ENCODE results near the gene SLC6A12. TPM values are rescaled to one million over a fixed set of nuclear protein-coding genes. Genes with fewer than 3 reads are reported as not detected.
A peak's percentile ranks its signal among the peaks of the same experiment; 100 is the strongest.
"Not testable (repeated sequence)": the region's sequence is repeated elsewhere in the genome, so short reads cannot be mapped to it uniquely, and the experiment has no call there.

SLC6A12 gene
- total RNA-seq, 2 donors from 2014 or later = not detected

DNA sequence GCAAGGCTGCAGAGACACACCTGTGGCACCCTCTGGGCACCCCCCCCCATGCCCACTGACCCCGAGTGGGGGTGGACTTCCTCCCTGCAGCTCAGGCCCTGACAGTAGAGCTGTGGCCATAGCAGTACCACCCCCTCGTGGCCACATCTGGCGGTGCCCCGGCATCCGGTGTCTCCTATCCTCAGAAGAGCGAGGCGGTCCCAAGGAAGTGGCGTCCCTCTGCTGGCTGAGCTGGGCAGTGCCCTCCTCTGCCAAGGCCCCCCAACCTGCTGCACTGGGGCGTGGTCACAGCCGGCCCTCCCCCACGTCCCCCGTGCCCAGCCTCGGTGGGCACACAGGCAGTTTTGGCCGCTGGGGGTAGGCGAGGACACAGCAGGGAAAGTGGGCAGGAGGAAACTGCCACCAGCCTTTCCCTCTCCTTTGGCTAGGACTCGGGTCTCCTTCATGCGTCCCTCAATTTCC, 6.0 kb upstream of the SLC6A12 start:
- Mint-ChIP-seq H3K4me1 (no peaks in the 10 kb centered on the region), H3K4me3 (no peak overlapping the region), H3K36me3 (ENCODE audit: low read depth) (peaks cover 2% of the 10 kb centered on the region), H3K27me3 (peaks cover 48% of the 10 kb centered on the region), H3K27ac (no peak overlapping the region)
- no peaks in the 10 kb centered on the region for H3K9me3 ChIP-seq (ENCODE audit: control insufficient read depth, low read length, poor library complexity, severe bottlenecking)
- DNase-seq (peak in 1 of 3 donors; percentile 12), ATAC-seq (peak; percentile 78)

DNA sequence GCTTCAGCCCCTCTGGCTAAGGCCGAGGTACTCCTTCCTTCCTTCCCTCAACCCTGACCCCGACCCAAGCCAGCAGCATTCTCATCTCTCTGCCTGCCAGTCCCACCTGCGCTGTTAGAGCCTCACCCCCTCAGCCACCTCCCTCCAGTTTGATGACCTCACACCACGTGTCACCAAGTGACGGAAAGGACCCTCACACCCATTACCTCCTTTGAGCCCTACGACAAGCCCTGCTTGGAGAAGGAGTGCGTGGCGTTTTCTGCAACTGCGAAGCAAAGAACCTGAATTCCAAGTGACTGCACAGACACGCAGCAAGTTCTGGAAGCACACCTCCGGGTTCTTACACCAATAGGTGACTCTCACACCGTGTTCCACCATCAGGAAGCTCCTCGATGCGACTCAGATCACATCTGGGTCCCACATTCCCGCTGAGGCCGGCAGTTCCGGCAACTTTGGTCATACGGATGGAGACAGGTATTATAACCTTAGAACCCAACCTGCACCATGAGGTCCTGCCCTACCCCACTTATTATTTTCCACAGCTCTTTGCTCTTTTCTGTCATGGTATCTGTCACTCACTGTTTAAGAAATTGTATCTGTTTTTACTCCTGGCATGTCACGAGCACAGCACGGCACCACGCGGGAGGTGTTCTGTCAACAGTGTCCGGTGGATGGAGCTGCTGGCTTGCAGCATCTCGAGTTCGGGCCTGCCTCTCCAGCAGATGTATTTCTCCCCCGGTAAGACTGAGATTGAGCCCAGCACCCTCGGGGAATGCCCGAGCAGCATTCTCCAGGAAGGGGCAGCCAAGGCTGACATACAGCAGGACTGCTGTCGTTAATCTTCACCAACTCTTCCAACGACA, 5.0 kb upstream of the SLC6A12 start:
- H3K36me3 Mint-ChIP-seq (ENCODE audit: low read depth) = peaks cover 2% of the 10 kb centered on the region
- no peak overlapping the region for H3K4me3 Mint-ChIP-seq
- DNase-seq (no peak), ATAC-seq (no peak)
- H3K27ac Mint-ChIP-seq = no peak overlapping the region
- H3K27me3 Mint-ChIP-seq = peaks cover 50% of the 10 kb centered on the region
- no peaks in the 10 kb centered on the region for H3K4me1 Mint-ChIP-seq
- no peaks in the 10 kb centered on the region for H3K9me3 ChIP-seq (ENCODE audit: control insufficient read depth, low read length, poor library complexity, severe bottlenecking)

DNA sequence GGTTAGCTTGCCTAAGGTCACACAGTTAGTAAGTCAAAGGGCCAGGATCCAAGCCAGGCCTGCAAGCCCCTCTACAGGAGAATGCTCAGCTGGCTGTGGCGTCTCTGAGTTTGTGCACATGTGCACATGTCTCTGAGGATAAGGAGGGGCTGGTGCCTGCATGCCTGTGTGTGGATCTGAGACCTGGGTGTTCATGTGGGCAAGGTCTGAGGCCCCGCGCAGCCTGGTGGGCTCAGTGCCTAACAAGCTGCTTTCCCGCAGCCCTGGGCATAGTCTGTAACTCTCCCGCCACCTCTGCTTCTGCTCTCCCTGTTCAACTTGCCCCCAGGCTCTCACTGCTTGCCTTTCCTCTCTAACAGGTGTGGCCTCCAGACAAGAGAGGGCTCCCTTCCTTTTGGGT, 4.3 kb upstream of the SLC6A12 start:
- Mint-ChIP-seq H3K36me3 (ENCODE audit: low read depth) (peaks cover 2% of the 10 kb centered on the region), H3K27me3 (peaks cover 57% of the 10 kb centered on the region), H3K4me3 (no peak overlapping the region), H3K27ac (no peak overlapping the region), H3K4me1 (peaks cover 2% of the 10 kb centered on the region)
- H3K9me3 ChIP-seq (ENCODE audit: control insufficient read depth, low read length, poor library complexity, severe bottlenecking) = no peaks in the 10 kb centered on the region
- DNase-seq = no peak
- no peak for ATAC-seq

DNA sequence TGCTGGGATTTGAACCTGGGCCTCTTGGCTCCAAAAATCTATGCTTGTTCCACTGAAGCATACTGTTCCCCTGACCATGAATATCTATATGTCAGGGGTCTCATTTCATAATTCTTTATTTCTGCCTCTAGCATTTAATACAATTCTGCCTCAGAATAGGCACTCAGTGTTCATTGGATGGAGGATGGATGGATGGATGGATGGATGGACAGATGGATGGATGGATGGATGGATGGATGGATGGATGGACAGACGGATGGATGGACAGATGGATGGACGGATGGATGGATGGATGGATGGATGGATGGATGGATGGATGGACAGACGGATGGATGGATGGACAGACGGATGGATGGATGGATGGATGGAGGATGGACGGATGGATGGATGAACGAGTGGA, 3.1 kb upstream of the SLC6A12 start:
- H3K27ac Mint-ChIP-seq; H3K36me3 Mint-ChIP-seq (ENCODE audit: low read depth); ATAC-seq; H3K4me1 Mint-ChIP-seq; H3K4me3 Mint-ChIP-seq; H3K9me3 ChIP-seq (ENCODE audit: control insufficient read depth, low read length, poor library complexity, severe bottlenecking); DNase-seq: not testable (repeated sequence)
- peaks cover 55% of the 10 kb centered on the region for H3K27me3 Mint-ChIP-seq

DNA sequence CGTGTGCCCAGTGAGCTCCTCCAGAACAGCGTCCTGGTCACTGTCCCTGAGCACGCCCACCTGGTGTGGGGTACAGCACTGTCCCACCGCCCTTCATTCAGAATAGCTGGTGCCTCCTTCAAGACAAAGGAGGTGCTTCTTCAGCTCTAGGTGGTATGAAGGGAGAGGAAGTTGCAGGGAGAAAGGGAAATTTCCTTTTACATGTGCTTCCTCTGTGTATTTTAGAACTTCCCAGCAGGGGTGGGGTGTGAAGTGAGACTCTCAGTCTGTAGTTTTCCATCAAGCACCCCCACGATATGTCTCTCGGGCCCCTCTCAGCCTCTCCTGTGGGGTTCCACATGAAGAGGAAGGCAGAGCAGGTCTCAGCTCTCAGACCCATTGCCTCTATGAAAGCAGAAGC, 1.2 kb upstream of the SLC6A12 start:
- no peak overlapping the region for H3K27ac Mint-ChIP-seq

DNA sequence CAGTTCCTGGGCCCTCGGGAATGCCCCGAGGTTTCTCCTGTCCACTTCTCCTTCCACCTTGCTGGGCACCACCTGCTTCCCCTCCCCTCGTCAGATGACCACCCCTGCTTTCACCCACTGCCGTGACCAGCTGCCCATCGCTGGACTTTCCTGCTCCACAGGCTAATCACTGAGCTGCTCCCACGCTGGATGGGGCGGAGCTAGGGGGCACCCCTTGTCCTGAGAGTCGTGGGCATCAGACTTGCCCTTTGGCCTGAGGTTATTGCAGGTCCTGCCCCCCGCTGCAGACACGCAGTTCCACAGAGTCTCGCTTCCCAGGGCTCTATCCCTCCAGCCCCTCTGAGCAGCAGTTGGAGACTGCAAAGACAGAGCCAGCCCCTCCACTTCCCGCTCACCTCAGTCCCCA, 427 bp downstream of the SLC6A12 start:
- ATAC-seq = no peak
- H3K9me3 ChIP-seq (ENCODE audit: control insufficient read depth, low read length, poor library complexity, severe bottlenecking) = no peaks in the 10 kb centered on the region
- H3K27me3 Mint-ChIP-seq = peaks cover 71% of the 10 kb centered on the region

More for the DNA sequence above, 1.2 kb upstream of the SLC6A12 start:
- Mint-ChIP-seq H3K27me3 (peaks cover 64% of the 10 kb centered on the region), H3K4me3 (no peak overlapping the region), H3K36me3 (ENCODE audit: low read depth) (peaks cover 4% of the 10 kb centered on the region), H3K4me1 (peaks cover 6% of the 10 kb centered on the region)
- no peaks in the 10 kb centered on the region for H3K9me3 ChIP-seq (ENCODE audit: control insufficient read depth, low read length, poor library complexity, severe bottlenecking)
- DNase-seq = no peak
- ATAC-seq = no peak

DNA sequence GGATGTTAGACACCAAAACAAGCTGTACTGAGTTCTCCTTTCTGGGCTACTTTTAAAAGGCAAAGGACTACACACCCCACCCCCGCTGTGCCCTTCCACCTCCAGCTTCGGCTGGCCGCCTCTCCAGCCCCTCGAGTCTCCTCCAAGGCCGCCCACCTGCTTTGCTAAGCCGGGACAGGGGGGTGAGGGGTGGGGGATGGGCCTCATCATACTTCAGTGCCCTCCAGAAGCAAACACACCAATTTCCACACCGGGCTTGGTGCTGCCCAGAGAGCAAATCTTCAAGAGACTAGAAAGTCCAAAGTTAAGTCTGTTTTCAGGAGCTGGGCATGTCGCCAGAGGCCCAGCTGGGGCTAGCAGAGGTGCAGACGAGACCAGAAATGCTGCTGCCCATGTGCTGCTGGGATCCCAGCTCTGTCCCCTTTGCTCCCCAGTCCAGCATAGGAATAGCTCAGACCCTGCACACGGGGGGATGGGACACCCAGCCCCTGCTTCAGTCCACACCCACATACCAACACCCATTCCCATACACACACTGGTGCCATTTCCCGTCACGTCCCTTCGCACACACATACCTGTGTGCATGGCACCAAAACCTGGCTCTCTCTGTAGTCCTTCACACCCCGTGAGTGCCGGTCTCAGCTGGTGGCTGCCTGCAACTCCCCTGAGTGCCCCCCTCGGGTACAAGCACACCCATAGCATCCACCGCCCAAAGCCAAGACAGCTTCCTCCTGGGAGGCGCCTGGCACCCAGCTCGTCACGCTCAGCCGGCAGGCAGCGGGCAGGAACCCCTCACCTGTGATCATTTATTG, 1.0 kb downstream of the SLC6A12 start:
- Mint-ChIP-seq H3K27ac (peak overlapping the region; percentile 29), H3K4me1 (peaks cover 8% of the 10 kb centered on the region), H3K4me3 (no peak overlapping the region), H3K36me3 (ENCODE audit: low read depth) (peaks cover 6% of the 10 kb centered on the region), H3K27me3 (peaks cover 73% of the 10 kb centered on the region)
- no peak for ATAC-seq
- H3K9me3 ChIP-seq (ENCODE audit: control insufficient read depth, low read length, poor library complexity, severe bottlenecking) = no peaks in the 10 kb centered on the region
- DNase-seq = no peak

More for the DNA sequence above, 427 bp downstream of the SLC6A12 start:
- peaks cover 6% of the 10 kb centered on the region for H3K36me3 Mint-ChIP-seq (ENCODE audit: low read depth)
- no peak for DNase-seq
- H3K27ac Mint-ChIP-seq = no peak overlapping the region
- H3K4me1 Mint-ChIP-seq = peaks cover 8% of the 10 kb centered on the region
- H3K4me3 Mint-ChIP-seq = no peak overlapping the region

DNA sequence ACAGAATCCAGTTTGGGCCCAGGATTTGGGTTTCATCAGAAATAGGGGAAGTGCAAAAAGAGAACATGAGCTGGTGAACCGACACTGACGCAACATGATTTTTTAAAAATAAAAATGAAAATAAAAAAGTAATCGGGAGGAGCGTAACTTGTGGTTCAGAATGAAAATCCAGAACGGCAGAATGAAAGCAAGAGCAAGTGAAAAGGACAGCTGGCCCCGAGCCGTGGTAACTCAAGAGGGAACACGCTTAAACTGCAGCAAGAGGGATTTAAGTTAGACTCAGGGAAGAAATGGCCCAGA, 1.6 kb downstream of the SLC6A12 start:
- H3K36me3 Mint-ChIP-seq (ENCODE audit: low read depth) = peaks cover 6% of the 10 kb centered on the region
- H3K27me3 Mint-ChIP-seq = peaks cover 73% of the 10 kb centered on the region
- no peak overlapping the region for H3K4me3 Mint-ChIP-seq
- ATAC-seq (no peak), DNase-seq (no peak)
- H3K27ac Mint-ChIP-seq = peak overlapping the region; percentile 29
- no peaks in the 10 kb centered on the region for H3K9me3 ChIP-seq (ENCODE audit: control insufficient read depth, low read length, poor library complexity, severe bottlenecking)
- H3K4me1 Mint-ChIP-seq = peaks cover 8% of the 10 kb centered on the region

DNA sequence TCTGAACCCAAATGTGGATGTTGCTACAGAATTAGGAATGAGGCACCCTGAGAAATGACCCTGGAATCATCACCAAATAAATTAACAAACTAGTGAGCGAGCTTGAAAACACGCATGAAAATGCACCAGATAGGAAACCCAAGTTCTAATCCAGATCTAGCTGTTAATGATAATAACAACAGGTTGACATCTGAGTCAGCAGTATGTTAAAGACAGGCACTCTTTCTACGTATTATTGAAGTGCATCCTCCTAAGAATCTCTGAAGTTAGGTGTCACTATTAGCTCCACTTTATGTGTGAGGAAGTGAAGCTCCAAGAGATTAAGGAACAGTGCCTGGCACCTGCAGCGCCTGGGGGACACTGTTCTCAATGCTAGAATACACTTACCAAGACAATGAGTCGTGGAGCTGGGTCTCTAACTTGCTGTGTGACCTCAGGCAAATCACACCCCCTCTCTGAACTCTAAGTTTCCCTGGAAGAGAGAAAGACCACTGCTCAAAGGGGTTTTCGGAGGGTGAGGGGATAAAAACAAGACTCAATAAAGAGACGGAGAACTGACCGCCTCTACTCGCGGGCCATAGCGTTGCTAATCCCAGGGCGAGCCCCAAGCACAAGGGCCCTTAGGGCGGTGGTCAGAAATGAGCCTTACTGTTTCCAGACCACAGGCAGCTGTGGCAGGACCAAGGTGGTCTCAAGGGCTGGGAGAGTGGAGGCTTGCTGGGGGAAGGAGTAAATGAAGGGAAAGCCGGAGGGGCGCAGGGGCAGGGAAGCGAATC, 2.1 kb downstream of the SLC6A12 start:
- H3K4me1 Mint-ChIP-seq = peaks cover 8% of the 10 kb centered on the region
- H3K36me3 Mint-ChIP-seq (ENCODE audit: low read depth) = peaks cover 6% of the 10 kb centered on the region
- H3K9me3 ChIP-seq (ENCODE audit: control insufficient read depth, low read length, poor library complexity, severe bottlenecking) = no peaks in the 10 kb centered on the region
- ATAC-seq = no peak
- peaks cover 73% of the 10 kb centered on the region for H3K27me3 Mint-ChIP-seq
- peak overlapping the region; percentile 22 for H3K4me3 Mint-ChIP-seq
- DNase-seq = no peak
- H3K27ac Mint-ChIP-seq = peak overlapping the region; percentile 29

DNA sequence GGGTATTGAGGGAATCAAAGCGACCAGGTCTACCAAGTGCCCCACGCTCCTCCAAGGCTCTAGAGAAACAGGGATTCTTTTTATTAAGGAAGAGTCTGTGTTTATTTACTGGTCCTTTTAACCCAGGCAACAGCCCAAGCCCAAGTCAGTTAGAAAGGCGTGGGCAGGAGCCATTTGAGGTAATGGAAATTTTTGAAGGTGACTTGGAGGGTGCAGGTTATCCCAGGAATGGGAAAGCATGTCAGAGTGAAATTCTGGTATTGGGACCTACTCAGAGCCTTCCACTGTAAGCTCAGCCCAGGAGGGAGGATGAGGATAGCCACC, 2.9 kb downstream of the SLC6A12 start:
- DNase-seq = no peak
- no peak for ATAC-seq
- Mint-ChIP-seq H3K4me1 (peaks cover 8% of the 10 kb centered on the region), H3K4me3 (no peak overlapping the region), H3K27me3 (peaks cover 77% of the 10 kb centered on the region), H3K27ac (no peak overlapping the region), H3K36me3 (ENCODE audit: low read depth) (peaks cover 6% of the 10 kb centered on the region)
- H3K9me3 ChIP-seq (ENCODE audit: control insufficient read depth, low read length, poor library complexity, severe bottlenecking) = no peaks in the 10 kb centered on the region

DNA sequence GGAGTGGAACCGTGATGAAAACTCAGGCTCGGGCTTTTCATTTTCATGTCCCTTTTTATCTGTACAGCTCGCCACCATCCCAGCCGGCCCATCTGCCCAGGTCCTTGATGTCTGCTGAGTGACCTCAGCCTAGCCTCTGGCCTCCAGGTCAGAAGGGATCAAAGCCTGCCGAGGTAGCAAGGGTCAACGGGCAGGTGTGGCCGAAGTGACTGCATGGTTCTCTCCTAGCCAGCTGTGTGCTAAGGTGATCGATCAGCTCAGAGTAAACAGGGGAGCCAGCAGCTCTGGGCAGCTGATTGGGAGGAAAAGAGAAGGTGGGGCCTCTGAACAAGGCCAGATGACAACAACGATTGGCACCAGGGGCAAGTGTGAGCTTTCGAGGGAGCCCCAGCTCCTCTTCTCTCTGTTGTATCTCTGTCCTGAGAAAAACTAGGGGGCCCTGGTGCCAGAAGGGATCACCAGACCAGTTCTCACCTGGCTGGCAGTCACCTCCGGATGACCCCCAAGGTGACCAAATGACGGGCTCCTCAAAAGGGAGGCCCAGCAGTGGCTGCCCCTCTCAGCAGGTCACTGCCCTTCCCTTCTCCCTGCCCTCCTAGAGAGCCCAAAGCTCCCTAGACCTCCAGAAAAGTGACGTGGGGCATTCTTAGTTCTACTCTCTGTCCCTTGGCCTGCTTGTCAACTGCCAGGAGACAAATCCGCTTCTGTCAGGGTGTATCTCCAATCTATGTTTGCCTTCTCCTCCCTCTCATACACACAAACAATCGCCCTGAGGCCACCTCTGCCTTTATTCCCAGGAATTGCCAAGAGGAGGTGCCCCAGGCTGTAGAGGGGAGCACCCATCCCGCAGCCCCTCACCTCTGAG, 3.4 kb downstream of the SLC6A12 start:
- H3K27me3 Mint-ChIP-seq = peaks cover 83% of the 10 kb centered on the region
- ATAC-seq (no peak), DNase-seq (no peak)
- peaks cover 6% of the 10 kb centered on the region for H3K36me3 Mint-ChIP-seq (ENCODE audit: low read depth)
- H3K27ac Mint-ChIP-seq = no peak overlapping the region
- H3K9me3 ChIP-seq (ENCODE audit: control insufficient read depth, low read length, poor library complexity, severe bottlenecking) = no peaks in the 10 kb centered on the region
- H3K4me1 Mint-ChIP-seq = peaks cover 8% of the 10 kb centered on the region
- no peak overlapping the region for H3K4me3 Mint-ChIP-seq

DNA sequence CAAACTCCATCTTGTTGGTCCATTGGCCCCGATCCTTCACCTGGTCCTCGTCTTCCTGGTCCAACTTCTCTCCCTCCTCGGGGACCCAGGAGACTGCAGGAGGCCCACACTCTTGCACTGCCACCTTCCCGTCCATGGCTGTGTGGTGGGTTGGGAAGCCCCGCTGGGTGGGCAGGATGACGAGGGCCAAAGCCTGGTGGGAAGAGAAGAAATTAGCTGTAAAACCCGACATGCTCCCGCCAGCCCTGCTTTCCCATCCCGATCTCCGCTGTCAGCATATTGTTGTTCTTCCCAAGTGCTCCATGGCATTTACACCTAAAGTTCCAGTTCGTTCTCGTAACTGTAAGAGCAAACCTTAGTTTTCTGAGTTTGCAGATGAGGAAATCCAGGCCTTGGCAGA, 4.1 kb downstream of the SLC6A12 start:
- ATAC-seq = no peak
- Mint-ChIP-seq H3K27ac (no peak overlapping the region), H3K27me3 (peaks cover 88% of the 10 kb centered on the region)

More for the DNA sequence above, 4.1 kb downstream of the SLC6A12 start:
- H3K4me1 Mint-ChIP-seq = peaks cover 8% of the 10 kb centered on the region
- peaks cover 6% of the 10 kb centered on the region for H3K36me3 Mint-ChIP-seq (ENCODE audit: low read depth)
- no peak overlapping the region for H3K4me3 Mint-ChIP-seq
- H3K9me3 ChIP-seq (ENCODE audit: control insufficient read depth, low read length, poor library complexity, severe bottlenecking) = no peaks in the 10 kb centered on the region
- DNase-seq = no peak

Measured in T-helper 17 cell (primary cell).